ENCODE measurements around the gene TEAD1. TPM values are rescaled to one million over a fixed set of nuclear protein-coding genes. Genes with fewer than 3 reads are reported as not detected.

TEAD1 gene
- total and polyA plus RNA-seq, 9 of the 15 experiments (the other 6 are each of a cell fraction or from before 2014, with no cell fraction given) = 1.7 to 17.7 (median 10.8) TPM

DNA sequence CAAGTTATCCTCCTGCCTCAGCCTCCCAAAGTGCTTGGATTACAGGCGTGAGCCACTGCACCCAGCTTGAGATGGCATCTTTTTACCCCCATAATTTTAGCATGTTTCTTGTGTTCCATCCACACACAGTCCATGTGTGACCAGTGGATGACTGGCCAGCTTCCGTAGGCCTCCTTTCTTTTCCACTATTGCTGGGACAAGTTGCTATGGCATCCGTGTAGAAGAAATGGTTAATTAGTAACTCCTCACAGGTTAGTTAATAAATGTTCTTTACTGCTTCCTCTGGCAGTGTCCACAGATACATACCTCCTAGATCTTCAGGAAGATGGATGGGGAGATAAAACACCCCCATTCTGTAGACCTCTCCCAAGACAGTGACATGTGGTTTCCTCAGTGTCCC lies 180.6 kb downstream of the TEAD1 start:
- no peak overlapping the region for H3K4me3 ChIP-seq
- no peaks in the 10 kb centered on the region for H3K27me3 ChIP-seq (ENCODE audit: control insufficient read depth in 2 of 2, insufficient read depth in 2 of 2, low read length in 2 of 2)
- peak overlapping the region in 1 of 2 experiments; percentile 47; a peak in 1 of 4 replicates for H3K9ac ChIP-seq (ENCODE audit: insufficient read depth in 1 of 2, low read depth in 2 of 2, low read length in 2 of 2)
- intact Hi-C loops (cut with micrococcal nuclease) (no loop called here), in situ Hi-C loops (cut with MboI) (no loop called here)
- WGBS (ENCODE audit: insufficient coverage, low coverage, missing lambda C conversion rate) = 83% methylated on average over 3 of the region's 3 CpGs
- no peak for TF ChIP-seq ZZZ3 (IDR thresholded peaks at IDR 0.05)
- no peak for TF ChIP-seq CHD4 (IDR thresholded peaks at IDR 0.05; ENCODE audit: insufficient read depth, insufficient replicate concordance, low read depth, low read length, poor library complexity, severe bottlenecking)
- TF ChIP-seq, protein P1, sequence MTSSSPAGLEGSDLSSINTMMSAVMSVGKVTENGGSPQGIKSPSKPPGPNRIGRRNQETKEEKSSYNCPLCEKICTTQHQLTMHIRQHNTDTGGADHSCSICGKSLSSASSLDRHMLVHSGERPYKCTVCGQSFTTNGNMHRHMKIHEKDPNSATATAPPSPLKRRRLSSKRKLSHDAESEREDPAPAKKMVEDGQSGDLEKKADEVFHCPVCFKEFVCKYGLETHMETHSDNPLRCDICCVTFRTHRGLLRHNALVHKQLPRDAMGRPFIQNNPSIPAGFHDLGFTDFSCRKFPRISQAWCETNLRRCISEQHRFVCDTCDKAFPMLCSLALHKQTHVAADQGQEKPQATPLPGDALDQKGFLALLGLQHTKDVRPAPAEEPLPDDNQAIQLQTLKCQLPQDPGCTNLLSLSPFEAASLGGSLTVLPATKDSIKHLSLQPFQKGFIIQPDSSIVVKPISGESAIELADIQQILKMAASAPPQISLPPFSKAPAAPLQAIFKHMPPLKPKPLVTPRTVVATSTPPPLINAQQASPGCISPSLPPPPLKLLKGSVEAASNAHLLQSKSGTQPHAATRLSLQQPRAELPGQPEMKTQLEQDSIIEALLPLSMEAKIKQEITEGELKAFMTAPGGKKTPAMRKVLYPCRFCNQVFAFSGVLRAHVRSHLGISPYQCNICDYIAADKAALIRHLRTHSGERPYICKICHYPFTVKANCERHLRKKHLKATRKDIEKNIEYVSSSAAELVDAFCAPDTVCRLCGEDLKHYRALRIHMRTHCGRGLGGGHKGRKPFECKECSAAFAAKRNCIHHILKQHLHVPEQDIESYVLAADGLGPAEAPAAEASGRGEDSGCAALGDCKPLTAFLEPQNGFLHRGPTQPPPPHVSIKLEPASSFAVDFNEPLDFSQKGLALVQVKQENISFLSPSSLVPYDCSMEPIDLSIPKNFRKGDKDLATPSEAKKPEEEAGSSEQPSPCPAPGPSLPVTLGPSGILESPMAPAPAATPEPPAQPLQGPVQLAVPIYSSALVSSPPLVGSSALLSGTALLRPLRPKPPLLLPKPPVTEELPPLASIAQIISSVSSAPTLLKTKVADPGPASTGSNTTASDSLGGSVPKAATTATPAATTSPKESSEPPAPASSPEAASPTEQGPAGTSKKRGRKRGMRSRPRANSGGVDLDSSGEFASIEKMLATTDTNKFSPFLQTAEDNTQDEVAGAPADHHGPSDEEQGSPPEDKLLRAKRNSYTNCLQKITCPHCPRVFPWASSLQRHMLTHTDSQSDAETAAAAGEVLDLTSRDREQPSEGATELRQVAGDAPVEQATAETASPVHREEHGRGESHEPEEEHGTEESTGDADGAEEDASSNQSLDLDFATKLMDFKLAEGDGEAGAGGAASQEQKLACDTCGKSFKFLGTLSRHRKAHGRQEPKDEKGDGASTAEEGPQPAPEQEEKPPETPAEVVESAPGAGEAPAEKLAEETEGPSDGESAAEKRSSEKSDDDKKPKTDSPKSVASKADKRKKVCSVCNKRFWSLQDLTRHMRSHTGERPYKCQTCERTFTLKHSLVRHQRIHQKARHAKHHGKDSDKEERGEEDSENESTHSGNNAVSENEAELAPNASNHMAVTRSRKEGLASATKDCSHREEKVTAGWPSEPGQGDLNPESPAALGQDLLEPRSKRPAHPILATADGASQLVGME (CRISPR knock-in tag; IDR thresholded peaks at IDR 0.05) = no peak
- H3K9me3 ChIP-seq (replicated peaks; ENCODE audit: control insufficient read depth, insufficient read depth, low read depth, low read length) = no peaks in the 10 kb centered on the region
- H2AFZ ChIP-seq (ENCODE audit: low read depth, low read length) = no peak overlapping the region
- ChIA-PET POLR2A (no interaction called here), CTCF (ENCODE audit: low intra/inter-chr PET ratio) (no interaction called here)
- H3K36me3 ChIP-seq (ENCODE audit: control insufficient read depth, insufficient read depth, low read length) = no peaks in the 10 kb centered on the region
- H3K4me1 ChIP-seq (replicated peaks in 1 of 2; ENCODE audit: control insufficient read depth in 2 of 2, insufficient read depth in 2 of 2, low read length in 2 of 2) = peaks cover 40 to 56% of the 10 kb centered on the region in 2 experiments
- no peaks in the 10 kb centered on the region for H4K20me1 ChIP-seq (replicated peaks; ENCODE audit: control insufficient read depth, insufficient read depth, low read length)
- H3K27ac ChIP-seq (ENCODE audit: extremely low read depth, low read depth, low read length) = peak overlapping the region; percentile 33; the same call in 1 of the 3 replicates
- no TSS peak for BruUV-seq (replicated peaks)
- H3K9me1 ChIP-seq (ENCODE audit: control insufficient read depth, insufficient read depth, low read length) = no peaks in the 10 kb centered on the region
- ATAC-seq = no peak
- FAIRE-seq = no peak
- peaks cover 36% of the 10 kb centered on the region for H3K79me2 ChIP-seq (ENCODE audit: control insufficient read depth, insufficient read depth, low read length)
- H3K4me2 ChIP-seq (ENCODE audit: insufficient read depth, low read length) = no peak overlapping the region
- DNase-seq (ENCODE audit: extremely low read depth in 1 of 4, low spot score in 3 of 4) = no peak
